K562 (cell line): ENCODE results near the gene GALK2. TPM values are rescaled to one million over a fixed set of nuclear protein-coding genes. Genes with fewer than 3 reads are reported as not detected.

ENCODE experiments used
- ATAC-seq: fragments of 200-7000 bp; cut with Tn5 transposase; 3 replicates; pipeline ENCODE4 v1.9.1; 2020; ENCODE audit warnings: moderate library complexity
- BruUV-seq: library from RNA; stranded (reverse); fragments of 400-500 nt; replicated peaks from 2 replicates; lab custom pipeline; 2021; lab: Mats Ljungman, UMichigan
- CTCF ChIA-PET: fragments of 300-600 bp; formaldehyde crosslinking; extraction: SDS; loops from one replicate; lab custom pipeline; 2021; ENCODE audit warnings: low intra/inter-chr PET ratio; lab: Yijun Ruan, JAX
- POLR2A ChIA-PET: fragments of 300-600, 350-650 bp; sonication (Branson Sonifier 250); formaldehyde crosslinking; extraction: SDS; loops from one replicate; lab custom pipeline; 2021; ENCODE audit warnings: antibody characterized with exemption, inconsistent platforms; lab: Yijun Ruan, JAX
- DNase-seq, 4 experiments: peaks; one replicate each; pipeline versions ENCODE4 v3.0.0 to v3.0.0-alpha.2; 2011 to 2018; ENCODE audit warnings: low spot score in 3 of 4, mixed read lengths in 3 of 4; ENCODE audit errors: extremely low read depth in 1 of 4
- FAIRE-seq: peaks from 2 replicates; lab custom pipeline; 2011; peaks lifted over from hg19 to GRCh38; lab: Jason Lieb, UNC
- H2AFZ ChIP-seq: 2 replicates; pipeline ENCODE4 v1.6.0; 2011; ENCODE audit warnings: low read depth, low read length, control low read depth, inconsistent platforms
- H3K27ac ChIP-seq: fragments of 200-600 bp; 3 replicates; pipeline ENCODE4 v1.8.0; 2011; ENCODE audit warnings: low read depth, mild to moderate bottlenecking, control low read depth, inconsistent platforms, low read length, moderate library complexity, mixed read lengths; ENCODE audit errors: extremely low read depth
- H3K27me3 ChIP-seq, 2 experiments: fragments of 300-600 bp in 1 of 2; 2 replicates in 1 of 2; 3 replicates in 1 of 2; pipeline versions ENCODE4 v1.6.0 to v1.8.0; 2011; ENCODE audit warnings: inconsistent platforms in 2 of 2, low read length in 2 of 2, mild to moderate bottlenecking in 1 of 2, mixed read lengths in 1 of 2, moderate library complexity in 1 of 2; ENCODE audit not compliant: control insufficient read depth in 2 of 2, insufficient read depth in 2 of 2
- H3K36me3 ChIP-seq: fragments of 300-600 bp; 3 replicates; pipeline ENCODE4 v1.8.0; 2011; ENCODE audit warnings: mild to moderate bottlenecking, low read length, inconsistent platforms; ENCODE audit not compliant: control insufficient read depth, insufficient read depth
- H3K4me1 ChIP-seq, 2 experiments: fragments of 200-600 bp in 1 of 2; replicated peaks in 1 of 2; 2 replicates in 1 of 2; 3 replicates in 1 of 2; pipeline versions ENCODE4 v1.5.1 to v1.8.0; 2011; ENCODE audit warnings: inconsistent platforms in 2 of 2, low read length in 2 of 2, mild to moderate bottlenecking in 1 of 2, mixed read lengths in 1 of 2, moderate library complexity in 1 of 2; ENCODE audit not compliant: control insufficient read depth in 2 of 2, insufficient read depth in 2 of 2
- H3K4me2 ChIP-seq: 2 replicates; pipeline ENCODE4 v1.6.1; 2011; ENCODE audit warnings: low read length, control low read depth, inconsistent platforms, mixed read lengths; ENCODE audit not compliant: insufficient read depth
- H3K4me3 ChIP-seq: fragments of 200-600 bp; sonication (generic), shearing (Covaris generic); 2 replicates; pipeline ENCODE4 v1.5.1; 2016; ENCODE audit warnings: control low read depth, inconsistent platforms
- H3K79me2 ChIP-seq: fragments of 200-600 bp; 3 replicates; pipeline ENCODE4 v1.8.0; 2011; ENCODE audit warnings: low read length, inconsistent platforms; ENCODE audit not compliant: control insufficient read depth, insufficient read depth
- H3K9ac ChIP-seq, 2 experiments: 2 replicates each; pipeline versions ENCODE4 v1.6.0 to v1.6.1; 2011; ENCODE audit warnings: low read depth in 2 of 2, low read length in 2 of 2, control low read depth in 1 of 2, inconsistent platforms in 1 of 2, mild to moderate bottlenecking in 1 of 2, mixed read lengths in 1 of 2; ENCODE audit not compliant: insufficient read depth in 1 of 2
- H3K9me1 ChIP-seq: one replicate; pipeline ENCODE4 v1.6.0; 2011; ENCODE audit warnings: inconsistent platforms, mild to moderate bottlenecking, low read length, moderate library complexity; ENCODE audit not compliant: control insufficient read depth, insufficient read depth
- H3K9me3 ChIP-seq: replicated peaks from 2 replicates; pipeline ENCODE4 v1.5.1; 2011; ENCODE audit warnings: low read depth, low read length, inconsistent platforms; ENCODE audit not compliant: control insufficient read depth, insufficient read depth
- H4K20me1 ChIP-seq: replicated peaks from 2 replicates; pipeline ENCODE4 v1.6.1; 2011; ENCODE audit warnings: low read length, inconsistent platforms, mixed read lengths; ENCODE audit not compliant: control insufficient read depth, insufficient read depth
- AFF1 ChIP-seq, 2 experiments: fragments of 450-650 bp; IDR thresholded peaks; 2 replicates each; pipeline ENCODE4 v1.6.1; 2018; ENCODE audit warnings: mild to moderate bottlenecking in 2 of 2, low read depth in 1 of 2; ENCODE audit not compliant: partially characterized antibody in 2 of 2
- PHB2 ChIP-seq: fragments of 450-650 bp; IDR thresholded peaks from 2 replicates; pipeline ENCODE4 v1.6.1; 2017; ENCODE audit warnings: low read depth
- ZSCAN29 ChIP-seq: fragments of 450-650 bp; IDR thresholded peaks from 2 replicates; pipeline ENCODE4 v1.6.1; 2017
- in situ Hi-C: fragments of 300-500 bp; cut with MboI; formaldehyde crosslinking; loops from 4 replicates; pipeline ENCODE4 v1.15.0; 2018; ENCODE audit warnings: inconsistent platforms, mixed read lengths
- intact Hi-C: fragments of 100-400 bp; cut with micrococcal nuclease; formaldehyde crosslinking; loops from 2 replicates; pipeline ENCODE4 v1.14.2; 2022
- polyA plus RNA-seq, 8 experiments: library from polyadenylated mRNA; depleted of rRNA in 4 of 8; stranded (reverse) in 5 of 8; unstranded in 3 of 8; fragments of >200 nt; fragmentation: Nextera tagmentation in 2 of 8; fragmentation: Illumina TruSeq in 1 of 8; extraction: Ambion mirVana in 2 of 8; extraction: Trizol in 1 of 8; gene quantifications; 2 replicates each; pipeline versions ENCODE4 v1.2.1 to v1.2.3, GENCODE V29; 2011 to 2014; ENCODE audit warnings: inconsistent platforms in 1 of 8, missing spikeins in 1 of 8
- total RNA-seq, 7 experiments: library from RNA; depleted of rRNA in 6 of 7; stranded (reverse); fragments of >200 nt in 6 of 7; fragmentation: Illumina TruSeq in 2 of 7; extraction: Trizol in 2 of 7; gene quantifications; 2 replicates each; pipeline versions ENCODE4 v1.2.1 to v1.2.3, GENCODE V29; 2011 to 2021; ENCODE audit warnings: low replicate concordance in 1 of 7

Gene GALK2
- total and polyA plus RNA-seq, 9 of the 15 experiments (the other 6 are each of a cell fraction or from before 2014, with no cell fraction given) = 32.8 to 82.0 (median 54.4) TPM

- Histone ChIP-seq H3K4me2 (no peak overlapping the region), H3K36me3 (peaks cover 85% of the 10 kb centered on the region), H3K4me1 (no peaks in the 10 kb centered on the region), H3K4me3 (no peak overlapping the region), H3K9me3 (no peaks in the 10 kb centered on the region), H3K9me1 (no peaks in the 10 kb centered on the region), H3K9ac (no peak overlapping the region), H3K27me3 (no peaks in the 10 kb centered on the region), H2AFZ (no peak overlapping the region), H4K20me1 (no peaks in the 10 kb centered on the region), H3K27ac (no peak overlapping the region), H3K79me2 (no peaks in the 10 kb centered on the region)
- in situ Hi-C loops (no loop called here), intact Hi-C loops (no loop called here)
- CTCF ChIA-PET = no interaction called here
- FAIRE-seq (no peak), ATAC-seq (no peak), DNase-seq (no peak)
- POLR2A ChIA-PET = no interaction called here
- BruUV-seq = no TSS peak
- TF ChIP-seq AFF1 (IDR thresholded peaks at IDR 0.05; ENCODE audit: low read depth in 1 of 2, partially characterized antibody in 2 of 2) = no peak
- no peak for TF ChIP-seq ZSCAN29
- TF ChIP-seq PHB2 = no peak
These were observed 117.4 kb downstream of the GALK2 start for GRCh38 chr15:49287481-49287880.
